HUES48 (cell line): ENCODE measurements around the gene VARS2.
A peak's percentile ranks its signal among the peaks of the same experiment; 100 is the strongest.

Source experiments
- H3K27ac ChIP-seq: one replicate; pipeline ENCODE4 v1.7.0; 2013; ENCODE audit warnings: low read depth, low read length, inconsistent platforms
- H3K27me3 ChIP-seq: 2 replicates; pipeline ENCODE4 v1.6.1; 2013; ENCODE audit warnings: mild to moderate bottlenecking, low read length; ENCODE audit not compliant: control insufficient read depth, insufficient read depth
- H3K36me3 ChIP-seq: 2 replicates; pipeline ENCODE4 v1.6.1; 2013; ENCODE audit warnings: low read length; ENCODE audit not compliant: control insufficient read depth, insufficient read depth
- H3K4me1 ChIP-seq: 2 replicates; pipeline ENCODE4 v1.6.1; 2013; ENCODE audit warnings: mild to moderate bottlenecking, low read length; ENCODE audit not compliant: control insufficient read depth, insufficient read depth
- H3K4me3 ChIP-seq: 2 replicates; pipeline ENCODE4 v1.5.1; 2013; ENCODE audit warnings: mild to moderate bottlenecking, low read depth, low read length
- H3K9ac ChIP-seq: 2 replicates; pipeline ENCODE4 v1.6.1; 2013; ENCODE audit warnings: mild to moderate bottlenecking, low read depth, low read length, moderate library complexity
- H3K9me3 ChIP-seq: 2 replicates; pipeline ENCODE4 v1.6.1; 2013; ENCODE audit warnings: low read length; ENCODE audit not compliant: control insufficient read depth, insufficient read depth

VARS2 gene

GRCh38 chr6:30947231-30947630 lies 33.2 kb downstream of the VARS2 start:
- Histone ChIP-seq H3K4me3 (no peak overlapping the region), H3K27me3 (no peaks in the 10 kb centered on the region), H3K9ac (no peak overlapping the region), H3K4me1 (peaks cover 7% of the 10 kb centered on the region), H3K36me3 (no peaks in the 10 kb centered on the region), H3K27ac (no peak overlapping the region), H3K9me3 (no peaks in the 10 kb centered on the region)

- H3K27me3 ChIP-seq: peaks cover 5% of the 10 kb centered on the region; the same call in 1 of the 2 replicates
- H3K9ac ChIP-seq: no peak overlapping the region
- no peaks in the 10 kb centered on the region for H3K4me1 ChIP-seq
- H3K9me3 ChIP-seq: no peaks in the 10 kb centered on the region
- no peak overlapping the region for H3K27ac ChIP-seq
- H3K36me3 ChIP-seq: no peaks in the 10 kb centered on the region
- H3K4me3 ChIP-seq: no peak overlapping the region
Measured at GRCh38 chr6:30948811-30949210, 34.8 kb downstream of the VARS2 start.

GRCh38 chr6:30951907-30952469 lies 38.0 kb downstream of the VARS2 start:
- peaks cover 33% of the 10 kb centered on the region for H3K27me3 ChIP-seq

GRCh38 chr6:30954631-30955366 lies 40.8 kb downstream of the VARS2 start:
- H3K4me1 ChIP-seq: peaks cover 6% of the 10 kb centered on the region
- H3K36me3 ChIP-seq: no peaks in the 10 kb centered on the region
- peak overlapping the region; percentile 34 for H3K27ac ChIP-seq
- H3K9ac ChIP-seq: no peak overlapping the region
- H3K4me3 ChIP-seq: peak overlapping the region; percentile 63
- H3K9me3 ChIP-seq: no peaks in the 10 kb centered on the region
- peaks cover 42% of the 10 kb centered on the region for H3K27me3 ChIP-seq

More at GRCh38 chr6:30951907-30952469, 38.0 kb downstream of the VARS2 start:
- Histone ChIP-seq H3K4me1 (peaks cover 6% of the 10 kb centered on the region), H3K9ac (no peak overlapping the region), H3K9me3 (no peaks in the 10 kb centered on the region), H3K27ac (no peak overlapping the region), H3K36me3 (no peaks in the 10 kb centered on the region), H3K4me3 (no peak overlapping the region)

- Histone ChIP-seq H3K4me1 (peaks cover 6% of the 10 kb centered on the region), H3K36me3 (no peaks in the 10 kb centered on the region), H3K9me3 (no peaks in the 10 kb centered on the region), H3K9ac (peak overlapping the region; percentile 34; the same call in 1 of the 2 replicates), H3K27ac (peak overlapping the region; percentile 34), H3K4me3 (peak overlapping the region; percentile 63), H3K27me3 (peaks cover 42% of the 10 kb centered on the region)
Measured at GRCh38 chr6:30955367-30956042, 41.5 kb downstream of the VARS2 start.

- H3K27me3 ChIP-seq: peaks cover 42% of the 10 kb centered on the region
- H3K4me1 ChIP-seq: peaks cover 6% of the 10 kb centered on the region
- no peak overlapping the region for H3K9ac ChIP-seq
- H3K9me3 ChIP-seq: no peaks in the 10 kb centered on the region
- no peak overlapping the region for H3K4me3 ChIP-seq
- no peak overlapping the region for H3K27ac ChIP-seq
- H3K36me3 ChIP-seq: no peaks in the 10 kb centered on the region
Measured at GRCh38 chr6:30957716-30958115, 43.7 kb downstream of the VARS2 start.

GRCh38 chr6:30960907-30961673 lies 47.1 kb downstream of the VARS2 start:
- peaks cover 18% of the 10 kb centered on the region for H3K27me3 ChIP-seq
- no peak overlapping the region for H3K27ac ChIP-seq
- H3K9me3 ChIP-seq: no peaks in the 10 kb centered on the region
- no peak overlapping the region for H3K4me3 ChIP-seq
- H3K36me3 ChIP-seq: no peaks in the 10 kb centered on the region
- peaks cover 3% of the 10 kb centered on the region for H3K4me1 ChIP-seq
- H3K9ac ChIP-seq: no peak overlapping the region

- no peak overlapping the region for H3K27ac ChIP-seq
- no peak overlapping the region for H3K9ac ChIP-seq
- H3K4me1 ChIP-seq: no peaks in the 10 kb centered on the region
- H3K9me3 ChIP-seq: no peaks in the 10 kb centered on the region
- no peak overlapping the region for H3K4me3 ChIP-seq
- peaks cover 2% of the 10 kb centered on the region; the same call in 1 of the 2 replicates for H3K27me3 ChIP-seq
- H3K36me3 ChIP-seq: no peaks in the 10 kb centered on the region
Measured at GRCh38 chr6:30962716-30963115, 48.7 kb downstream of the VARS2 start.

- no peak overlapping the region for H3K9ac ChIP-seq
- no peaks in the 10 kb centered on the region for H3K9me3 ChIP-seq
- no peaks in the 10 kb centered on the region for H3K27me3 ChIP-seq
- no peaks in the 10 kb centered on the region for H3K36me3 ChIP-seq
- no peak overlapping the region for H3K4me3 ChIP-seq
- no peak overlapping the region for H3K27ac ChIP-seq
- no peaks in the 10 kb centered on the region for H3K4me1 ChIP-seq
Measured at GRCh38 chr6:30963641-30964040, 49.6 kb downstream of the VARS2 start.

GRCh38 chr6:30964075-30964474 lies 50.0 kb downstream of the VARS2 start:
- Histone ChIP-seq H3K4me3 (no peak overlapping the region), H3K9me3 (no peaks in the 10 kb centered on the region), H3K27ac (no peak overlapping the region), H3K27me3 (no peaks in the 10 kb centered on the region), H3K36me3 (no peaks in the 10 kb centered on the region), H3K9ac (no peak overlapping the region), H3K4me1 (no peaks in the 10 kb centered on the region)
